ENCODE results near the gene PARD3B.

Gene PARD3B

GRCh38 chr2:205613970-205614559 lies 1068.8 kb downstream of the PARD3B start:
- H3K27ac ChIP-seq (ENCODE audit: poor library complexity, severe bottlenecking): no peak overlapping the region

GRCh38 chr2:205614965-205615364 lies 1069.7 kb downstream of the PARD3B start:
- no peaks in the 10 kb centered on the region for H3K4me1 ChIP-seq (ENCODE audit: insufficient read depth, poor library complexity, severe bottlenecking)
- no peaks in the 10 kb centered on the region for H3K9me3 ChIP-seq (ENCODE audit: severe bottlenecking)
- H3K27me3 ChIP-seq (ENCODE audit: insufficient read depth, poor library complexity, severe bottlenecking): no peaks in the 10 kb centered on the region
- ATAC-seq (ENCODE audit: low read depth) (no peak), DNase-seq (ENCODE audit: low spot score) (no peak)
- H3K36me3 ChIP-seq (ENCODE audit: low read depth): no peaks in the 10 kb centered on the region
- H3K27ac ChIP-seq (ENCODE audit: poor library complexity, severe bottlenecking): no peak overlapping the region
- no peak overlapping the region for H3K4me3 ChIP-seq (ENCODE audit: severe bottlenecking)
- TF ChIP-seq CTCF (IDR thresholded peaks at IDR 0.05; ENCODE audit: poor library complexity, severe bottlenecking): no peak

More at GRCh38 chr2:205613970-205614559, 1068.8 kb downstream of the PARD3B start:
- no peaks in the 10 kb centered on the region for H3K36me3 ChIP-seq (ENCODE audit: low read depth)
- H3K4me1 ChIP-seq (ENCODE audit: insufficient read depth, poor library complexity, severe bottlenecking): no peaks in the 10 kb centered on the region
- DNase-seq (ENCODE audit: low spot score): no peak
- no peaks in the 10 kb centered on the region for H3K27me3 ChIP-seq (ENCODE audit: insufficient read depth, poor library complexity, severe bottlenecking)
- no peak for ATAC-seq (ENCODE audit: low read depth)
- no peak overlapping the region for H3K4me3 ChIP-seq (ENCODE audit: severe bottlenecking)
- H3K9me3 ChIP-seq (ENCODE audit: severe bottlenecking): no peaks in the 10 kb centered on the region
- TF ChIP-seq CTCF (IDR thresholded peaks at IDR 0.05; ENCODE audit: poor library complexity, severe bottlenecking): no peak

GRCh38 chr2:205617905-205618304 lies 1072.6 kb downstream of the PARD3B start:
- TF ChIP-seq CTCF (IDR thresholded peaks at IDR 0.05; ENCODE audit: poor library complexity, severe bottlenecking): no peak
- no peaks in the 10 kb centered on the region for H3K4me1 ChIP-seq (ENCODE audit: insufficient read depth, poor library complexity, severe bottlenecking)
- ATAC-seq (ENCODE audit: low read depth) (no peak), DNase-seq (ENCODE audit: low spot score) (no peak)
- no peaks in the 10 kb centered on the region for H3K9me3 ChIP-seq (ENCODE audit: severe bottlenecking)
- H3K27me3 ChIP-seq (ENCODE audit: insufficient read depth, poor library complexity, severe bottlenecking): no peaks in the 10 kb centered on the region
- H3K27ac ChIP-seq (ENCODE audit: poor library complexity, severe bottlenecking): no peak overlapping the region
- H3K36me3 ChIP-seq (ENCODE audit: low read depth): no peaks in the 10 kb centered on the region
- no peak overlapping the region for H3K4me3 ChIP-seq (ENCODE audit: severe bottlenecking)

- Histone ChIP-seq H3K36me3 (ENCODE audit: low read depth) (no peaks in the 10 kb centered on the region), H3K4me1 (ENCODE audit: insufficient read depth, poor library complexity, severe bottlenecking) (no peaks in the 10 kb centered on the region), H3K27ac (ENCODE audit: poor library complexity, severe bottlenecking) (no peak overlapping the region), H3K27me3 (ENCODE audit: insufficient read depth, poor library complexity, severe bottlenecking) (no peaks in the 10 kb centered on the region), H3K9me3 (ENCODE audit: severe bottlenecking) (no peaks in the 10 kb centered on the region), H3K4me3 (ENCODE audit: severe bottlenecking) (no peak overlapping the region)
- no peak for TF ChIP-seq CTCF (IDR thresholded peaks at IDR 0.05; ENCODE audit: poor library complexity, severe bottlenecking)
- no peak for ATAC-seq (ENCODE audit: low read depth)
- no peak for DNase-seq (ENCODE audit: low spot score)
Observed at GRCh38 chr2:205619600-205619999, 1074.3 kb downstream of the PARD3B start.

- Histone ChIP-seq H3K36me3 (ENCODE audit: low read depth) (no peaks in the 10 kb centered on the region), H3K27me3 (ENCODE audit: insufficient read depth, poor library complexity, severe bottlenecking) (no peaks in the 10 kb centered on the region), H3K4me3 (ENCODE audit: severe bottlenecking) (no peak overlapping the region), H3K27ac (ENCODE audit: poor library complexity, severe bottlenecking) (no peak overlapping the region), H3K9me3 (ENCODE audit: severe bottlenecking) (no peaks in the 10 kb centered on the region), H3K4me1 (ENCODE audit: insufficient read depth, poor library complexity, severe bottlenecking) (no peaks in the 10 kb centered on the region)
- no peak for DNase-seq (ENCODE audit: low spot score)
- ATAC-seq (ENCODE audit: low read depth): no peak
- no peak for TF ChIP-seq CTCF (IDR thresholded peaks at IDR 0.05; ENCODE audit: poor library complexity, severe bottlenecking)
Observed at GRCh38 chr2:205627085-205627484, 1081.8 kb downstream of the PARD3B start.
